ENCODE data around the gene SLC26A1. TPM values are rescaled to one million over a fixed set of nuclear protein-coding genes. Genes with fewer than 3 reads are reported as not detected.

The SLC26A1 gene
- total and polyA plus RNA-seq, 8 donors = 0.35 to 8.6 (median 5.2) TPM

DNA sequence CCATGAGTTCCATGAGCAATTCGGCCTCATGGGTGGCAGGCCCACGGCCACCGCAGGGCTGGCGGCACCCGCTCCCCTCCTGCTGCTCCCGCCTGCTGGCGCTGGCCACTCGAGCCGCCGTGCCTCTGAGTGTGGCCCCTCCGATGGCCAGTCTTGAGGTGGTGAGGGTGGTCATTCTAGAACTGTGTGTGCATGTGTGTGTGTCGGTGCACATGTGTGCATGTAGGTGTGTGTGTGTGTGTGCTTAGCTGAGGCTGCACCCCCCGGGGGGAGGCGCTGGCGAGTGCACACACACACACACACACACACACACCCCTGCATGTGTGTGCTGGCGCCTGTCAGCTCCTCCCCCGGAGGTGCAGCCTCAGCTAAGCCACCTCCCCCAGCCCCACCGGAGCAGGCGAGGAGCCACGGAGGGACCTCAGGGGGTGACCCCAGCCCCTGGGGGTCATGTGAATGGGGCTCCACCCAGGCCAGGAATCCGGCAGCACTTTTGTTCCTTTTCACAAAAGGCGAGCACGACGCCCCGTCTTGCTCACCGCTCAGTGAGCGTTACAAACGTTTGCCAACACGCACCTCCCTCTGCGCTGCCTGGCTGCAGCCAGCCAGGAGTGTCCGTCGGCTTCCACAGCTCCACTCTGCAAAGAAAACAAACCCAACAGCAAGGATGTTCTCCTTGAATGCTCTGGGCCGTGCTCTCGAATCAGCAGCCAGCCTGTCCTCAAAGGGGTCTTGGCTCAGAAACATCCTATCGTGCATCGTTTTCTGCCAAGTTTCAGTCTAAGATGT lies 48.1 kb upstream of the SLC26A1 start:
- H3K9me3 ChIP-seq = no peaks in the 10 kb centered on the region
- intact Hi-C loops (cut with DNase I) = no loop called here
- TF ChIP-seq CTCF (IDR thresholded peaks at IDR 0.05) = no peak
- no peaks in the 10 kb centered on the region for H3K36me3 ChIP-seq
- no peak overlapping the region for H3K4me3 ChIP-seq
- ATAC-seq = peak; percentile 6
- no peak overlapping the region for H3K27ac ChIP-seq
- peaks cover 19 to 22% of the 10 kb centered on the region in 2 donors for H3K4me1 ChIP-seq
- peaks cover 0 to 68% of the 10 kb centered on the region in 2 donors for H3K27me3 ChIP-seq
- DNase-seq = peak in 2 of 4 donors; percentile 65

DNA sequence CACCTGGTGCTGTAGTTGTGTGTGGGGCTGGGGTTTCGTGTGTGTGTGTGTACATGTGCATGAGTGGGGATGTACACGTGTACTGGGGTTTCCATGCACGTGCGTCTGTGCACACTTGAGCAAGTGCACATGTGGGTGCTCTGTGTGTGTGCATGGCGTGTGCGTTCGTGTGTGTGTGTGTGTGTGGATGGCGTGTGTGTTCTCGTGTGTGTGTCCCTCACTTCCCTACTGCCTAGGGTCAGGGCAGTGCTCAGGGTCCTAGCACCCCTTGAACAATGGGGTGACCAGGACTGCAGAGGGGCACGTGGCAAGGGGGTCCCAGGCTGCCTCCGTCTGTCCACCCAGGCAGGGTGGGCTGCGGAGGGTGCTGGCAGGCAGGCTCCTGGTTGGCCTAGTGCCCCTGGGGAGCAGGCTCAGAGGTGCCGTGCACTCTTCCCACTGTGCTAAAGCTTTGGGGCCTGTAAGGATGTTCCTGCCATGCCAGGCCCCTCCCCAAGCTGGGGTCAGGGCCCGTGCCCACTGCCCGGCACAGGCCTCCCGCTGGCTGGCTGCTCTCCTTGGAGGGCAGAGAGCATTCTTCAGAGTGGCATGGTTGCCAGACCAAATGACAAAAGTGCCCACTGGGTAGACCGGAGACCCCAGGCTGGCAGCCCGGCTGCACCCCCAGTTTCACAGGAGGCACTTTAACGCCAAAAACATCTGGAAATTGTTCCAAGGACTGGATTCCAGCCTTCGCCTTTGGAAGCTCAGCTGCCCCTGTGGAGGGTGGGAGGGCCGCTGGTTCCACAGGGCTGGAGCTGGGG lies 47.3 kb upstream of the SLC26A1 start:
- no peak for TF ChIP-seq CTCF (IDR thresholded peaks at IDR 0.05)
- peak in 1 of 4 donors; percentile 75 for DNase-seq
- no peaks in the 10 kb centered on the region for H3K36me3 ChIP-seq
- H3K9me3 ChIP-seq = no peaks in the 10 kb centered on the region
- no peak overlapping the region for H3K4me3 ChIP-seq
- peaks cover 19 to 22% of the 10 kb centered on the region in 2 donors for H3K4me1 ChIP-seq
- H3K27ac ChIP-seq = no peak overlapping the region
- intact Hi-C loops (cut with DNase I) = no loop called here
- no peak for ATAC-seq
- H3K27me3 ChIP-seq = peaks cover 0 to 72% of the 10 kb centered on the region in 2 donors

- Histone ChIP-seq H3K9me3 (no peaks in the 10 kb centered on the region), H3K27me3 (peaks cover 0 to 72% of the 10 kb centered on the region in 2 donors), H3K4me1 (peaks cover 19 to 22% of the 10 kb centered on the region in 2 donors), H3K36me3 (no peaks in the 10 kb centered on the region), H3K27ac (peak overlapping the region in 1 of 2 donors; percentile 33), H3K4me3 (no peak overlapping the region)
- TF ChIP-seq CTCF (IDR thresholded peaks at IDR 0.05) = no peak
- ATAC-seq (peak; percentile 39), DNase-seq (peak; percentile 54 to 81 (median 68))
- intact Hi-C loops (cut with DNase I) = no loop called here
These were observed 46.5 kb upstream of the SLC26A1 start for GRCh38 chr4:1039493-1040343.

- intact Hi-C loops (cut with DNase I) = no loop called here
- ATAC-seq (no peak), DNase-seq (peak in 1 of 4 donors; percentile 64)
- Histone ChIP-seq H3K27me3 (peaks cover 0 to 72% of the 10 kb centered on the region in 2 donors), H3K4me1 (peaks cover 13 to 15% of the 10 kb centered on the region in 2 donors), H3K4me3 (no peak overlapping the region), H3K36me3 (no peaks in the 10 kb centered on the region), H3K9me3 (no peaks in the 10 kb centered on the region), H3K27ac (peak overlapping the region in 1 of 2 donors; percentile 33)
- TF ChIP-seq CTCF (IDR thresholded peaks at IDR 0.05) = no peak
These were observed 45.8 kb upstream of the SLC26A1 start for GRCh38 chr4:1038948-1039492.
